NCI-H2171 treated with DMSO at 0.1 percent for 48 hours (cell line): Measurements from ENCODE around the gene HS3ST2.
"Not testable (repeated sequence)": the region's sequence is repeated elsewhere in the genome, so short reads cannot be mapped to it uniquely, and the experiment has no call there.

Experiments
- DNase-seq: peaks from one replicate; lab custom pipeline; 2025; lab: John Stamatoyannopoulos, UW

Gene HS3ST2

GRCh38 chr16:22813223-22813947 lies 577 bp upstream of the HS3ST2 start:
- no peak for DNase-seq

- DNase-seq: no peak
Measured at GRCh38 chr16:22814711-22815105, 746 bp downstream of the HS3ST2 start.

DNA sequence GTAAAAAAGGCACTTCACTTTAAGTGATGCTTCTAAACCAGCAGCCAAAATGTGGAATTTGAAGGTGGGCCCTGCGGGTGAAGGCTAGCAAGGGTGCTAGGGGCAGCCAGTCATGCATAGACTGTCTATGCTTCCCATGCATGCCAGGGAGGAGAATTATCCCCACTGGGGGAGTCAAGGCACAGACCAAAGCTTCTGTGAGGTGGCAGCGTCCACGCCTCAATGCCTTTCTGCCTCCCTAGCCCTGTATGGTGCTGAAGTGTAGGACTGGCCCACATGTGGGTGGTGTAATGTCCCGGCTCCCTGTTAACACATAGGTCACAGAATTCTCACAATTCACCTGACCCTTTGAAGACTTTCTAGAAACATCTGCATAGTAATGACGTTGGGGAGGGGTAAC lies 1.9 kb downstream of the HS3ST2 start:
- no peak for DNase-seq

- no peak for DNase-seq
Measured at GRCh38 chr16:22816475-22816874, 2.5 kb downstream of the HS3ST2 start.

DNA sequence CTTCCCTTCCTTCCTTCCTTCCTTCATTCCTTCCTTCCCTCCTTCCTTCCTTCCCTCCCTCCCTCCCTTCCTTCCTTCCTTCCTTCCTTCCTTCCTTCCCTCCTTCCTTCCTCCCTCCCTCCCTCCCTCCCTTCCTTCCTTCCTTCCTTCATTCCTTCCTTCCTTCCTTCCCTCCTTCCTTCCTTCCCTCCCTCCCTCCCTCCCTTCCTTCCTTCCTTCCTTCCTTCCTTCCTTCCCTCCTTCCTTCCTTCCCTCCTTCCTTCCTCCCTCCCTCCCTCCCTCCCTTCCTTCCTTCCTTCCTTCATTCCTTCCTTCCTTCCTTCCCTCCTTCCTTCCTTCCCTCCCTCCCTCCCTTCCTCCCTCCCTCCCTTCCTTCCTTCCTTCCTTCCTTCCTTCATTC lies 4.8 kb downstream of the HS3ST2 start:
- not testable (repeated sequence) for DNase-seq

GRCh38 chr16:22838681-22839080 lies 24.7 kb downstream of the HS3ST2 start:
- no peak for DNase-seq

- not testable (repeated sequence) for DNase-seq
Measured at GRCh38 chr16:22842031-22842430, 28.1 kb downstream of the HS3ST2 start.

GRCh38 chr16:22843122-22843521 lies 29.2 kb downstream of the HS3ST2 start:
- no peak for DNase-seq

- no peak for DNase-seq
Measured at GRCh38 chr16:22843856-22844255, 29.9 kb downstream of the HS3ST2 start.

GRCh38 chr16:22844416-22844815 lies 30.5 kb downstream of the HS3ST2 start:
- DNase-seq: no peak

- no peak for DNase-seq
Measured at GRCh38 chr16:22847100-22847499, 33.1 kb downstream of the HS3ST2 start.

DNA sequence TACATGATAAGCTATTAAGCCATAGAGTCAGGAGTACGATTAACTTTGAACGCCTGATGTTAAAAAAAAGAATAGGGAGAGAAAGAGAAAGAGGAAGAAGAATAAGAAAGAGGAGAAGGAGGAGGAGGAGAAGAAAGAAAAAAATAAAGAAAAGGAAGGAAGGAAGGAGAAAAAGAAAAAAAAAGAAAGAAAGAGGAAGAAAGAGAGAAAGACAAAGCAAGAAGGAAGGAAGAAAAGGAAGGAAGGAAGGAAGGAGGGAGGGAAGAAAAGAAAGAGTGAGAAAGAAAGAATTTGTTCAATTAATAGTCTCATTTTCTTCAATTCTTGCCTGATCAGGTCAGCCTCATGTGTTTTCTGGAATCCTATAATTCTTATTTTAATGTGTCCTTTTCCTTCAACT lies 33.7 kb downstream of the HS3ST2 start:
- no peak for DNase-seq

DNA sequence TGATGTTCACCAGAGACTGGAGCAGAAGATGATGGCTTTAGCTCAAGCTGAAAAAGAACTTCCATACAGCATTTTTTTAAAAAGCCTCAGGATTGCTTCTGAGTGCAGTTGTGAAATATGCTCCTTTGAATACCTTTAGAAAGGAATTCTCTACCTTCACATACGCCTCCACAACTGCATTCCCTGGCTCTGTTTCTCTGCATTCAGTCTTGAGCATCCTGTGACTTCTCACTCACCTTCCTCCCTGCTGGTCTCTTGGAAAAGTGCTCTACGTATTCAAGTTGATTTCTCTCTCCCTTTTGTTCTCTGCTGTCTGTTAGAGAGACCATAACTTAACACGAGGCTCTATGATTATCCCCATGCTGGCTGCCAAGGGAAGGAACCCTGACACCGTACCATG lies 34.5 kb downstream of the HS3ST2 start:
- no peak for DNase-seq

DNA sequence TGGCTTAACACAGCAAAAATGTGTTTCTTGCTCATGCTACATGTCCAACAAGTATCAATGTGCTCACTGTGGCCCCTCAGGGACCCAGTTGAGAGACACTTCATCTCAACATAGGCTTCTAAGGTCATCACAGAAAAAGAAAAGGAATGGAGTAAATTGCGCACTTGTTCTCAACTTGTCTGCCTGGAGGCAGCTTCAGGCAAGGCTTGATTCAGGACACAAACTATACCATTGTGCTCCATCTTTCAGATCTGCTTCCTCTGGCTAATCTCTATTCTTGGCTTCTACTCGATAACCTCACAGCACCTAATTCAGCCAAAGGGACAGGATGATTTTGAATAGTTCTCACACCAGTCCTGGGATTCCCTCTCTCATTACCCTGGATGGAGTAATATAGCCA lies 35.6 kb downstream of the HS3ST2 start:
- DNase-seq: no peak

GRCh38 chr16:22855231-22855630 lies 41.3 kb downstream of the HS3ST2 start:
- DNase-seq: no peak

DNA sequence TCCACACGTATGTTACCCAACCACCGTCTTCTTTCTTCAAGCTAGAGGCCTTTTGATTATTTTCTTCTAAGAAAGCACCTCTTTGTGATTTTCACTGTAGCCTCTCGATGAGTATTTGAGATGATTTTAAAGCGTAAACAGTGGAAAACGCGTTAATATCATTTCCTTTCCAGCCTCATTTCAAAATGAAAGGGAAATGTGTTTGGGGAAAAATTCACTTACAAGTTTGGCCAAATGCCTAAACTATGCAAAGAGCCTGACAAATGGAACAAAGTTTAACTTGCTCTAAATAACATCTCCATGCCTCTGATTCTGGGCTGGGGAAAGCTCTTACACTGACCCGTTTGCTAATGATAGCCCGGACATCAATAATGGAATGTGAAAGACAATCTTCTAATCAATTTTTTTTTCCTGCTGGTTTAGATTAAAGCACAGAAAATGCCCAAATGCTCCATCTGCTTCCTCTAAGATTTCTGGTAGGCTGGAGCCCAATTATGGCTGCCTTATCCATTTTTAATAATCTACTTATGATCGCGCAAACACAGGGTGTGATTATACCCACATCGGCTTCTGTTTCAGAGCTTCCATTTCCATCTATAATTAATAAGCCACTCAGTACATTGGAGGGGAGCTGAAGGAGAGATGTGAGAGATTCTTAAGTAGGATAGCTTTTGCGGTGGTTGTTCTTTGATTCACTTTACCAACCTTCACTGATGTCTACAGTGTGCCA lies 43.5 kb downstream of the HS3ST2 start:
- DNase-seq: no peak

GRCh38 chr16:22859925-22860324 lies 46.0 kb downstream of the HS3ST2 start:
- DNase-seq: no peak

DNA sequence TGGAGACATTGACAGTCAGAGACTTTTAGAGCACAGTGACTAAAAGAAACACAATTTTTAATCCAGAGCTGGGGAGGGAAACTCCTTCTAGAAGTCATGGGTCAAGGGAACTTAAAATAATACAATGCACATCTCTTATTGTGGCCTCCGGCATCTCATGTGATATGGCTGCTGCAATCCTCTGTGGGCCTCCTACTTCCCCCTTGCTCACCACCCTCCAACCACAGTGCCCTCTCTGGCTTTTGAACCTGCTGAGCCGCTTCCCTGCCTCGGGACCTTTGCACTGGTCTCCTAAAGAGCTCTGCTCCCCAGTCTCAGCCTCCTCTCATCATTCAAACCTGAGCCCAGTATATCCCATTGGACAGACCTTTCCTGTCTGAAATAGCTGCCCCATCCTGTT lies 47.6 kb downstream of the HS3ST2 start:
- no peak for DNase-seq

DNA sequence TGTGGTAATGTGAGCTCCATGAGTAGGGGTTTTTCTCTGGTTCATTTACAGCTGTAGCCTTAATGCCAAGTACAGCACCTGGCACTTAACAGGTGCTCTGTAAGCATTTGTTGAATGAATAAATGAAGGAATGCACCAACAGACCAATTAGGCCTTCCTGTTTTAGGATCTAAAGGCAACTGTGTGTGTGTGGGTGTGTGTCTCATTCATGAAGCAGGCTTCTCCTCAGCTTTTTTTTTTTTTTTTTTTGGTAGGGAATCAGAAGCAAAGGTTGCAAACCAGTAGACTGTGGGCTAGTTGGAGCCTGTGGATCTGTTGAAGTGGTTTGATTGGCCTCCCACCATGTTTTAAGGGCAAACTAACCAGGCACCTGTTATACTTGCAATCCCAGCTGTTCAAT lies 48.1 kb downstream of the HS3ST2 start:
- DNase-seq: no peak

- no peak for DNase-seq
Measured at GRCh38 chr16:22864375-22864774, 50.4 kb downstream of the HS3ST2 start.

GRCh38 chr16:22868593-22869224 lies 54.7 kb downstream of the HS3ST2 start:
- no peak for DNase-seq

DNA sequence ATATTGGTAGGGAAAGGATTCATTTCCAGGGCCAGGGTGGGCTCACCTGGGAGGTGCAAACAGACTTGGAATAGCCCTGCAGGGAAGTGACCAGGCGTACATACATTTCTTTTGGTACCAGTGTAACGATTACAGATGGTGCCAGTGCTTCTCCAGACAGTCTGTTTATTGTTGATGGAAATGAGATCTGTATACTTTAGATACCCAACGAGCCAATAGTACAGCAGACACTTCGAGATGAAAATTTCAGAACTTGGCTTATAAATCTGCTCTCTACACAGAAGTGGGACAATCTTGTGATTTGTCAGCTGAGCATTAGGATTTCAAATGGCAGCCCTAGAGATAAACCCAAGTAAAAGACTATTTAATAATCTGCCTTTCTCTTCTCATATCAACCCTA lies 57.9 kb downstream of the HS3ST2 start:
- DNase-seq: no peak

DNA sequence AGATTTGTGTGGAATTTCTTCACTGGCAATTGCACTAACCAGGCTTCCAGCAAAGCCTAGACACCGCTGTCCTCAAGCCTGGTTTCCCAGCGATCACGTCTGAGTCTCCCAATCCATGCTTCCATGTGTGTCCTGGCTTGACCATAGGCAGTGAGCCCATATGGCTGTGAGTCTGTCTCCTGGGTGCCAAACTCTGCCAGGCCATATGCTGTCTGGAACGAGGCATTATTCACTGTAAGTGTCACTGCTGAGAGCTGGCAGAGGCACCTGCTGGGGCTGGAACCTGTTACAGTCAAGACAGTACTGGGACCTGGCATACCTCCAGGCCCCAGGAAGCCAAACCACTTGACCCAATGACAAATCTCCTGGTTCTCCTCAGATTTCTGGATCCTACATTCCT lies 60.4 kb downstream of the HS3ST2 start:
- no peak for DNase-seq
